D341Med (cell line): ENCODE data around the gene EYA3.

ENCODE experiments used
- DNase-seq: peaks from one replicate; pipeline ENCODE4 v3.0.0; 2012; ENCODE audit warnings: low spot score

Gene EYA3

DNA sequence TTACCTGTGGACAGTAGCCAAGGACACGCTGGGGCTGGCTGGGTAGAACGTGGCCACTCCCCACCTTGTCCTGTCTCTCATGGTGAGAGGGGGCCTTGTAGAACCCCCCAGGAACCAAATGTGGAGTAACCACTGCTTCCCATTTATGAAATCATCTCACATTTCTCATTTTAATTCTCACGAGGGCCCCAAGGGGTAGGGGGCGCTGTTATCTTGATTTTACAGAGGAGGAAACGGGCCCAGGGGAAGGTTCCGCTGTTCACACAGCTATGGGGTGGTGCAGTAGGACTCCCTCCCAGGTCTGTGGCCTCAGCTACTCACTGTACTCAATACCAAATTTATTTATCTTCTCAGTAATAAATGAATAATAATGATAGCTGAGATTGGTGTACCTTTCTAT, 148.1 kb downstream of the EYA3 start:
- peak; percentile 75 for DNase-seq

DNA sequence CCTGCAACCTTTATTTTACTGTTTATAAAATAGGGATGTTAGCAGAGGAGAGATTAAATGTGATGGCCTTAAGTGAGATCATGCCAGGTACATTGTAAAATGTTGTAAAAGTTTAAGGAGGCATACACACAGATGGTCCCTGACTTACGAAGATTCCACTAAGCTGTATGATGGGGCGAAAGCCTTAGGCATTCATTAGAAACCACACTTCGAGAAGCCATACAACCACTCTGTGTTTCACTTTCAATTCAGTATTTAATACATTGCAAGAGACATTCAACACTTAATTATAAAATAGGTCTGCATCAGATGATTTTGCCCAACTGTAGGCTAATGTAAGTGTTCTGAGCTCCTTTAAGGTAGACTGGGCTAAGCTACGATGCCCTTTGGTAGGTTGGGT, 149.9 kb downstream of the EYA3 start:
- no peak for DNase-seq

DNA sequence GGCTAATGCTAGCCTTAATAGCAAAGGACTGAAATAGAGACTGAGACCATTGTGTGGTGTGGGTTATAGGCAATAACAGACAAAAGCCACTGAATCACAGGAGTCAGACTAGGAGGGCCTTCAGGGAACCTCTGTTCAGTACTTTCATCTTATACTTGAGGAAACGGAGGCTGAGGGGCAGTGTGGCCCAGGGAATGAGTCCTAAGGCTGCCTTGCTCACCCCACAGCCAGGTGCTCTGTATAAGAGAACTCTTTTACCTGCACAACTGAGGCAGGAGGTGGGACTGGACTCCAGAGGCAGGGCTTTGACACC, 150.9 kb downstream of the EYA3 start:
- no peak for DNase-seq

DNA sequence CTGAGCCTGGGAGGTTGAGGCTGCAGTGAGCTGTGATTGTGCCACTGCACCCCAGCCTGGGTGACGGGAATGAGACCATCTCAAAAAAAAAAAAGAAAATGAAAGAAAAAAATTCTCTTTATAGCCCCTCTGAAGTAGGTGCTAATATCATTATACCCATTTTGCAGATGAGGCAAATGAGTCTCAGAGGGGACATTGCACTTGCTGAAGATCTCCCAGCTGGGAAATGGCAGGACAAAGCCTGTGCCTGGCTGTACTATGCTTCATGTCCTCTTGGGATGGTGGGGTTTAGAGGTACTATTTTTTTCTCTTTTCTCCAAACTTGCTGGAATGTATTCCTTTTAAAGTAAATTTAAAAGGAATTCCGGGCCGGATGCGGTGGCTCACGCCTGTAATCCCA, 152.0 kb downstream of the EYA3 start:
- no peak for DNase-seq

DNA sequence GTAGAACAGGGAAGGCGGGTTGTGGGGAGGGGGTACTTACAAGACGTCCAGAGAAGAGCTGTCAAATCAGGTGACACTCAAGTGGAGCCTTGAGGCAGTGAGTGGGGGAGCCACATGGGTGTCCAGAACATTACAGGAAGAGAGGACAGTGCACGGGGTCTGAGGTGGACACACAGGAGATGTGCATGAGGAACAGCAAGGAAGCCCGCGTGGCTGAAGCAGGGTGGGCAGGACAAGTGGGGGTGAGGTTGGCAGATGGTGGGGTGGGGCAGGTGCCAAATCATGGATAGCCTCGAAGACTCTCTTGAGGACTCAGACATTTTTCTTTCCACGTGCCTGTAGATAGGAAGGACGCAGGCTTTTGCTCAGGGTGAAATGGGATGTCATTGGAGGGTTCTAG, 152.7 kb downstream of the EYA3 start:
- no peak for DNase-seq

DNA sequence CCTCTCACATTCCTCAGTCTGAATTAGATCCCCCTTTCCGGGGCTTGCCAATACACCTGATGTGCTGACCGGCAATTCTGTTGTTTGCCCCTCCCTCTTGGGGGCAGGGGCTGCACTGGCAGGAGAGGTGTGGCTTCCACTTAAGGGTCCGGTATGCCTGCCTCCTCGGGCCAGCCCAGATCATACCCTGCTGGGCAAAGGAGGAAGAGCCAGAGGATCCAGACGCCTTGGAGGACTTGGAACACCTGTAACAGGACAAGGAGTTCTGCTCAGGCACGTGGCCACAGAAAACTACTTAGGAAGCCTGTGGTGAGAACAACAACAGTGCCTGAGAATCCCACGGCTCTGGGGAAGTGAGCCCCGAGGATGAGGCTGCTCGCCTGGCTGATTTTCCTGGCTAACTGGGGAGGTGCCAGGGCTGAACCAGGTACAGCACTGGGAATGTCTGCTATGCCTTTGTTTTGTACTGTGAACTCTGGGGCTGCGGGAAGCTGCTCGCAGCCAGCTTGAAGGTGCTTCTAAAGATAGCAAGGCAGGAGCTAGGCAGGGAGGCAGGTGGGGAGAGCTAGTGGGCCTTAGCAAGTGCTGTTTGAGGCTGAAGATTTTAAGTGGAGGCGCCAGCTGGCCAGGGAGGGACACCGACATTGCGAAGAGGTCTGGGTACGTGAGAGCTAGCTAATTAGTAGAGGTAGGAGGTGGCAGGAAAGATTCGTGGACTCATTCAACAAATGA, 153.4 kb downstream of the EYA3 start, which contains the start of gene SMPDL3B:
TSS of gene SMPDL3B (plus strand) at position 183 of the 732 bp plus-strand sequence. CDS start at position 367, 184 bp downstream.
- DNase-seq: no peak

DNA sequence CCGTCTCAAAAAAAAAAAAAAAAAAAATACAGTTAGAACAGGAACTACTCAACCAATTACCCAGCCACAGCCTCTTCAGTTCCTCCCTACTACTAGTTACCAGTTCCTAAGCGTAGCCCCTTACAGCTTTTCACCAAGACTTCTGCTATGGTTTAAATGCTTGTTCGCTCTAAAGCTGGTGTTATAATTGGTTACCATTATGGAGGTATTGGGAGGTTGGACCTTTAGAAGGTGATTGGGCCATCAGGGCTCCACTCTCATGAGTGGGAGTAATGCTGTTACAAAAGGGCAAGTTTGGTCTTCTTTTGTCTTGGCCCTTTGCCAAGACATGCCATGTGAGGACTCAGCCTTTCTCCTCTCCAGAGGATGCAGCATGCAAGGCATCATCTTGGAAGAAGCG, 156.7 kb downstream of the EYA3 start:
- DNase-seq: no peak

DNA sequence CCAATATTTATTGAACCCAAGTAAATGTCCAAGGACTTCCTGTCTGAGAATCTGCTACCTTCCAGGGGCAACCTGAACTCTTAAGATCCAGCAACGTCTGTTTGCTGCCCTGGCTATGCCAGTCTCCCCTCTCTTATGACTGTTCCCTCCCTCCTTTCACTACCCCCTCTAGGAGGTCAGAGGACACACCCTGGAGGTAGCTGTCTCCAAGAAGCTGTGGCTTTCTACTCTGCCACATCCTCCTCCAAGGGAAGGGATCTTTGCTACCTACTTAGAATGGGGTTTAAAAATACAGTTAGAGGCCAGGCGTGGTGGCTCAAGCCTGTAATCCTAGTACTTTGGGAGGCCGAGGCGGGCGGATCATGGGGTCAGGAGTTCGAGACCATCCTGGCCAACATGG, 157.2 kb downstream of the EYA3 start:
- DNase-seq: no peak

DNA sequence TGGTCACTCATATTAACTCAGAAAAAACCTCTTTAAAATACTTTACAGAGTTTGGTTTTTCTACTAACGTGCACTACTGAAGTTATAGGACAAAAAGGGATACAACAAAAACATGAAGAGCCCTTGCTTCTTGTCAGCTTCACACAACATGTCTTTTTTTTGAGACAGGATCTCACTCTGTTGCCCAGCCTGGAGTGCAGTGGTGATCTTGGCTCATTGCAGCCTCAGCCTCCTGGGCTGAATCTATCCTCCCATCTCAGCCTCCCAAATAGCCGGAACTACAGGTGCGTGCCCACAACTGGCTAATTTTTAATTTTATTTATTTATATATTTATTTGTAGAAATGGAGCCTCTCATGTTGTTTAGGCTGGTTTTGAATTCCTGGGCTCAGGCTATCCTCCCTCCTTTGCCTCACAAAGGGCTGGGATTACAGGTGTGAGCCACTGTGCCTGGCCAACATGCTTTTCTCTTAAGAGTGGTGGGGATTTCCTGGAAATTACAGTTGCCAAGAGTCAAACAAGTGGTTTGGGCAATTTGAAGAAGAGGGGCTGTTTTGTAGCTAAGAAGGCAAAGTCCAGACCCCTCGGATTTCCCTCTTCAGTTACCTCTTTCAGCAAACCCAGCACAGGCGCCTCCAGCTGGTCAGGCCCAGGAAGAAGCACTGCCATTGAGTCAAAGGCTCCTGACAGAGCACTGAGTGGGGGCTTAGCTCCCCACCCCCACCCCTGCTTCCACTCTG, 160.0 kb downstream of the EYA3 start:
- no peak for DNase-seq

DNA sequence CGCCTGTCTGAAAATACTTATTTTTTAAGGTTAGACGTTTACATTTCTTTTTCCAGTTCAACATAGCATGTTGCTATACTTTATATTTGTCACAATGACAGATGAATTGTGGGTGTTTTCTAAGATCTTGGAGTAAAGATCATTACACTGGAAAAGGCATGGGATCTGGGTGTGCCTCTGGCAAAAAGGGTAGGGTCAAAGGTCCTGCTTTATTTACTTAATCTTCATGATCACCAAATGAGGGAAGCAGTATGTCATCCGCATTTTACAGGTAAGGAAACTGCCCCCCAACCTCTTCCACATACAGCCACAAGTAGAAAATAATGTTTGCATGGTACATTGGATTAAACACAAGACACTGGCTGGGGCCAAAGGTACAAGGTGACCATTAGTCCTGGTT, 166.1 kb downstream of the EYA3 start:
- DNase-seq: no peak
